ENCODE measurements around the gene MDGA2. TPM values are rescaled to one million over a fixed set of nuclear protein-coding genes. Genes with fewer than 3 reads are reported as not detected.
"Not testable (repeated sequence)": the region's sequence is repeated elsewhere in the genome, so short reads cannot be mapped to it uniquely, and the experiment has no call there.

The MDGA2 gene
- total RNA-seq, 1 donor from 2014 or later, result 2.4 TPM

DNA sequence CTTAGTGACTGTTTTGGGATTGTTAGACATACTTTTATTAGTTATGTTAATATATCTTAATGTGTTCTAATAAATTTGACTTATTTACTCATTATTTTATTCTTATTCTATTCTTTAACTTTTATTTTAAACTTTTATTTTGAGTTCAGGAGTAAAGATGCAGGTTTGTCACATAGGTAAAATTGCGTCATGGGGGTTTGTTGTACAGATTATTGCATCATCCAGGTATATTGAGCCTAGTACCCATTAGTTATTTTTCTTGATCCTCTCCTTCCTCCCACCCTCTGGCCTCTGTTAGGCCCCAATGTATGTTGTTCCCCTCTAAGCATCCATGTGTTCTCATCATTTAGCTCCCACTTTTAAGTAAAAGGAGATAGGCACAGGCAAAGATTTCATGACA, 495.5 kb downstream of the MDGA2 start:
- Histone ChIP-seq H3K27ac (ENCODE audit: low read depth, low read length) (no peak overlapping the region), H3K4me3 (ENCODE audit: insufficient read depth, low read depth, low read length) (no peak overlapping the region), H2AFZ (ENCODE audit: low read depth, low read length) (no peak overlapping the region), H3K79me2 (ENCODE audit: insufficient read depth, low read length) (no peaks in the 10 kb centered on the region), H3K4me1 (ENCODE audit: insufficient read depth, low read length) (no peaks in the 10 kb centered on the region), H4K20me1 (ENCODE audit: insufficient read depth, low read length) (no peaks in the 10 kb centered on the region), H3K9ac (ENCODE audit: low read length) (no peak overlapping the region), H3K36me3 (ENCODE audit: insufficient read depth, low read length) (no peaks in the 10 kb centered on the region), H3K4me2 (ENCODE audit: low read length) (no peak overlapping the region), H3K9me3 (ENCODE audit: insufficient read depth, low read depth, low read length) (no peaks in the 10 kb centered on the region), H3K27me3 (ENCODE audit: insufficient read depth, low read length) (no peaks in the 10 kb centered on the region)
- no peak overlapping the region for H3K4me3 Mint-ChIP-seq (ENCODE audit: unreplicated experiment)
- no peak overlapping the region for H3K27ac Mint-ChIP-seq (ENCODE audit: unreplicated experiment)
- FAIRE-seq (no peak), DNase-seq (ENCODE audit: low read depth) (no peak)
- H3K36me3 Mint-ChIP-seq (ENCODE audit: low read depth, unreplicated experiment), result no peaks in the 10 kb centered on the region
- H3K4me1 Mint-ChIP-seq (ENCODE audit: low read depth, unreplicated experiment), result no peaks in the 10 kb centered on the region
- H3K9me3 Mint-ChIP-seq (ENCODE audit: unreplicated experiment), result no peaks in the 10 kb centered on the region
- no peaks in the 10 kb centered on the region for H3K27me3 Mint-ChIP-seq (ENCODE audit: low read depth, unreplicated experiment)
- TF ChIP-seq, protein P1, sequence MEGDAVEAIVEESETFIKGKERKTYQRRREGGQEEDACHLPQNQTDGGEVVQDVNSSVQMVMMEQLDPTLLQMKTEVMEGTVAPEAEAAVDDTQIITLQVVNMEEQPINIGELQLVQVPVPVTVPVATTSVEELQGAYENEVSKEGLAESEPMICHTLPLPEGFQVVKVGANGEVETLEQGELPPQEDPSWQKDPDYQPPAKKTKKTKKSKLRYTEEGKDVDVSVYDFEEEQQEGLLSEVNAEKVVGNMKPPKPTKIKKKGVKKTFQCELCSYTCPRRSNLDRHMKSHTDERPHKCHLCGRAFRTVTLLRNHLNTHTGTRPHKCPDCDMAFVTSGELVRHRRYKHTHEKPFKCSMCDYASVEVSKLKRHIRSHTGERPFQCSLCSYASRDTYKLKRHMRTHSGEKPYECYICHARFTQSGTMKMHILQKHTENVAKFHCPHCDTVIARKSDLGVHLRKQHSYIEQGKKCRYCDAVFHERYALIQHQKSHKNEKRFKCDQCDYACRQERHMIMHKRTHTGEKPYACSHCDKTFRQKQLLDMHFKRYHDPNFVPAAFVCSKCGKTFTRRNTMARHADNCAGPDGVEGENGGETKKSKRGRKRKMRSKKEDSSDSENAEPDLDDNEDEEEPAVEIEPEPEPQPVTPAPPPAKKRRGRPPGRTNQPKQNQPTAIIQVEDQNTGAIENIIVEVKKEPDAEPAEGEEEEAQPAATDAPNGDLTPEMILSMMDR (IDR thresholded peaks at IDR 0.05; ENCODE audit: insufficient read depth, low read depth, low read length), result no peak
- no peak for TF ChIP-seq EZH2 (IDR thresholded peaks at IDR 0.05; ENCODE audit: insufficient read depth, low read length)

DNA sequence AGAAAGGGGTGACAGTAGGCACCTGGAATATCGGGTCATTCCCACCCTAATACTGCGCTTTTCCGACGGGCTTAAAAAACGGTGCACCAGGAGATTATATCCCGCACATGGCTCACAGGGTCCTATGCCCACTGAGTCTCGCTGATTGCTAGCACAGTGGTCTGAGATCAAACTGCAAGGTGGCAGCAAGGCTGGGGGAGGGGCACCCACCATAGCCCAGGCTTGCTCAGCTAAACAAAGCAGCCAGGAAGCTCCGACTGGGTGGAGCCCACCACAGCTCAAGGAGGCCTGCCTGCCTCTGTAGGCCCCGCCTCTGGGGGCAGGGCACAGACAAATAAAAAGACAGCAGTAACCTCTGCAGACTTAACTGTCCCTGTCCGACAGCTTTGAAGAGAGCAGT, 503.5 kb downstream of the MDGA2 start:
- not testable (repeated sequence) for H3K4me3 Mint-ChIP-seq (ENCODE audit: unreplicated experiment); H3K4me2 ChIP-seq (ENCODE audit: low read length); H3K27me3 ChIP-seq (ENCODE audit: insufficient read depth, low read length); H4K20me1 ChIP-seq (ENCODE audit: insufficient read depth, low read length); H3K27ac Mint-ChIP-seq (ENCODE audit: unreplicated experiment); H3K36me3 ChIP-seq (ENCODE audit: insufficient read depth, low read length); H3K36me3 Mint-ChIP-seq (ENCODE audit: low read depth, unreplicated experiment); H3K4me1 Mint-ChIP-seq (ENCODE audit: low read depth, unreplicated experiment); H3K27ac ChIP-seq (ENCODE audit: low read depth, low read length); H3K4me1 ChIP-seq (ENCODE audit: insufficient read depth, low read length); H3K79me2 ChIP-seq (ENCODE audit: insufficient read depth, low read length); FAIRE-seq; DNase-seq (ENCODE audit: low read depth); H3K9ac ChIP-seq (ENCODE audit: low read length); H3K4me3 ChIP-seq (ENCODE audit: insufficient read depth, low read depth, low read length); H2AFZ ChIP-seq (ENCODE audit: low read depth, low read length); H3K27me3 Mint-ChIP-seq (ENCODE audit: low read depth, unreplicated experiment); H3K9me3 ChIP-seq (ENCODE audit: insufficient read depth, low read depth, low read length)
- peaks cover 14% of the 10 kb centered on the region for H3K9me3 Mint-ChIP-seq (ENCODE audit: unreplicated experiment)

DNA sequence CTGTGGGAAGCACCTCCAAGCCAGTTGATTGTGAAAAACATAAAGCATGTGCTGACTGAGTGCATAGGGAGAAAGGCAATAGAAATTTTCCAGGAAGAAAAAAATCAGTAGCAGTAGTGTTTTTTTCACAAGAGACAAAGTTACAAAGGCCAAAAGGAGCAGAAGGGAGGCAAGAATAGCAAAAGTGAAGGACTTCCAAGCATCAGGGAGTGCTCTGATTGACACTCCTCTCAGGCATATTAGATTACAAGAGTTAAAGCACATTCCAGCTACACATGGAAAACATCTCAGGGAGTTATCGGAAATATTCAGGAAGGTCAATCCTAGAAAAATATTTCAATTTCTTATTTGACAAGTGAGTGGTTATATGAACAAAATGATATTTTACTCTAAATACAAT, 508.0 kb downstream of the MDGA2 start:
- no peaks in the 10 kb centered on the region for H3K9me3 ChIP-seq (ENCODE audit: insufficient read depth, low read depth, low read length)
- H3K4me3 ChIP-seq (ENCODE audit: insufficient read depth, low read depth, low read length), result no peak overlapping the region
- H3K79me2 ChIP-seq (ENCODE audit: insufficient read depth, low read length), result no peaks in the 10 kb centered on the region
- no peak for TF ChIP-seq EZH2 (IDR thresholded peaks at IDR 0.05; ENCODE audit: insufficient read depth, low read length)
- TF ChIP-seq, protein P1 (IDR thresholded peaks at IDR 0.05; ENCODE audit: insufficient read depth, low read depth, low read length), result no peak
- no peaks in the 10 kb centered on the region for H4K20me1 ChIP-seq (ENCODE audit: insufficient read depth, low read length)
- H3K27ac Mint-ChIP-seq (ENCODE audit: unreplicated experiment), result no peak overlapping the region
- no peaks in the 10 kb centered on the region for H3K36me3 ChIP-seq (ENCODE audit: insufficient read depth, low read length)
- H3K4me3 Mint-ChIP-seq (ENCODE audit: unreplicated experiment), result no peak overlapping the region
- DNase-seq (ENCODE audit: low read depth) (no peak), FAIRE-seq (no peak)
- H3K27ac ChIP-seq (ENCODE audit: low read depth, low read length), result no peak overlapping the region
- H3K4me1 Mint-ChIP-seq (ENCODE audit: low read depth, unreplicated experiment), result no peaks in the 10 kb centered on the region
- no peak overlapping the region for H3K4me2 ChIP-seq (ENCODE audit: low read length)
- H3K9me3 Mint-ChIP-seq (ENCODE audit: unreplicated experiment), result peaks cover 5% of the 10 kb centered on the region
- no peaks in the 10 kb centered on the region for H3K27me3 Mint-ChIP-seq (ENCODE audit: low read depth, unreplicated experiment)
- no peaks in the 10 kb centered on the region for H3K27me3 ChIP-seq (ENCODE audit: insufficient read depth, low read length)
- no peak overlapping the region for H3K9ac ChIP-seq (ENCODE audit: low read length)
- no peaks in the 10 kb centered on the region for H3K4me1 ChIP-seq (ENCODE audit: insufficient read depth, low read length)
- no peak overlapping the region for H2AFZ ChIP-seq (ENCODE audit: low read depth, low read length)
- no peaks in the 10 kb centered on the region for H3K36me3 Mint-ChIP-seq (ENCODE audit: low read depth, unreplicated experiment)
